Stimulated activated CD4-positive, alpha-beta T cell treated with anti-CD3 and anti-CD28 coated beads, Interleukin-2, amount 100 ng/mL, for 24 hours (primary cell): ENCODE measurements around the gene SFMBT2.
"Not testable (repeated sequence)": the region's sequence is repeated elsewhere in the genome, so short reads cannot be mapped to it uniquely, and the experiment has no call there.

ENCODE experiments used
- DNase-seq, 2 donors: peaks; one replicate each; pipeline ENCODE4 v3.0.0-alpha.2; 2020

The SFMBT2 gene

GRCh38 chr10:7317786-7318446 is 92.9 kb downstream of the SFMBT2 start:
- no peak for DNase-seq

GRCh38 chr10:7316839-7317238 is 94.0 kb downstream of the SFMBT2 start:
- DNase-seq = no peak

GRCh38 chr10:7315906-7316305 is 94.9 kb downstream of the SFMBT2 start:
- no peak for DNase-seq

DNA sequence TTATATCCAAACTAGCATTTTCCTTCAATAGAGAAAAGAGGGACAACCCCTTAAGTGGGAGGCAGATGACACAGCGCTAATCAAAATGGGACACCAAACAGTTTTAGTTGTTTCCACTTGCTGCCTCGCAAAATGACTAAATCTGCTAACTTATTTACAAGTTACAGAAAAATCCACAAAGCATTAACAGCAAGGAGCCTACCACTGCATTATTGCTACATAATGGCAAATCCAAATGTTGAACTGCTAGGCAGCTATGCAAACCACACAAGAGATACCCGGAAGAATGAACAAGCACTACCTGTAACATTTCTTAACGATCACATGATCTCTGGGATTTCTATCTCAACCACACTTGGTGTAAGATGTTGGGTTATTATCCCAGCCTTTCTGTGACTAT is 96.7 kb downstream of the SFMBT2 start:
- DNase-seq = no peak

- no peak for DNase-seq
These were observed 98.4 kb downstream of the SFMBT2 start for GRCh38 chr10:7312488-7312857.

GRCh38 chr10:7311850-7312487 is 98.9 kb downstream of the SFMBT2 start:
- DNase-seq = not testable (repeated sequence)

- no peak for DNase-seq
These were observed 99.5 kb downstream of the SFMBT2 start for GRCh38 chr10:7311218-7311849.

DNA sequence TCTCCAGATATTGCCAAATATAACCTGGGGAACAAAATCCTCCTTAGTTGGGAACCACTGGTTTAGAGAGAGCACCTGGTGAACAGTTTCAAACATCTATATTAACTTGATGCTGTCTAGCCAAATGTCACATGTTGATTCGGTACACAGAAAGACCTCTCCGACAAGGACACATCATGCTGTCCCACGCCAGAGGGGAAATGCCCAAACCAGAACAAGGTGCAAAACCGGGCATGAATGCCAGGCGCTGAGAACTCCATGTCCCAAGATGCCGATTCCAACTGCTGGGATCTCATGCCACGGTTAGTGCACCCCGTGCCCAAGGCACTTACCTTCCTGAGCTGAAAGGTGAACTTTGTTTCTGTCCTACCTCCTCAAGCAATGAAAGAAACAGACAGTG is 100.8 kb downstream of the SFMBT2 start:
- DNase-seq = no peak

- no peak for DNase-seq
These were observed 102.0 kb downstream of the SFMBT2 start for GRCh38 chr10:7308826-7309225.

DNA sequence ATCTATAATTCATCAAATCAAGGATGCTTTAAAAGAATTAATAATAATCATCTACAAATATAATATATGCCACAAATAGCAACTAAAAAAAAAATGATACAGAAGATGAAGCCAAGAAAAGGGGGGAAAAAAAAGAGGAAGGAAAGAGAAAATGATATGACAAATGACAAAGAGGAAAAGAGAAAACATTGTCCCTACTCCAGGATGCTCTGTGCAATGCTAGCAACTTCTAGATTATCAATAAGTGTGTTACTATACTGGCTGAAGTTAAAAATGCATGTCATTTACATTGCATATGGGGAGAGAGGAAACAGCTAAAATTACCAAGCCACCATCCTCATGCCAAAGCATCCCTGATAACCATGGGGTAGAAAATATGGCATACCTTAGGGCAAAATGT is 104.2 kb downstream of the SFMBT2 start:
- DNase-seq = no peak

- DNase-seq = no peak
These were observed 104.7 kb downstream of the SFMBT2 start for GRCh38 chr10:7306147-7306546.

DNA sequence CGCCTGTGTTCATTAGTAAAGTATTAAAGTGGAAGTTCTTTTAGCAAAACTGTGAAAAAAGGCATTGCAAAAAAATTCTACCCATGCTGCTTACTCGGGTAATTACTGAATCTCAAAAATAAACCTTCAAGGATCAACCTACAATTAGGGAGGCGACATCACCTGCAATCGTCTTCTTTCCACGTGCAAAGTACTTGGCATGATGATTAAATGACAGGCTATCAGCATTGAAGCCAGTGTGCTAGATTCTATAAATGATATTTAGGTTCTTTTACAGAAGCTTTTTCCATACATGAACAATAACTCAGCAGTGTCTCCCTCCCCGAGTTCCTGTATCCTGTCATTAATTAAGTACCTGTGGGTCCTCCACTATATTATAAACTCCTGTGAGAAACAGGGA is 105.8 kb downstream of the SFMBT2 start:
- no peak for DNase-seq

- no peak for DNase-seq
These were observed 106.7 kb downstream of the SFMBT2 start for GRCh38 chr10:7304110-7304509.

- no peak for DNase-seq
These were observed 107.8 kb downstream of the SFMBT2 start for GRCh38 chr10:7302930-7303557.

DNA sequence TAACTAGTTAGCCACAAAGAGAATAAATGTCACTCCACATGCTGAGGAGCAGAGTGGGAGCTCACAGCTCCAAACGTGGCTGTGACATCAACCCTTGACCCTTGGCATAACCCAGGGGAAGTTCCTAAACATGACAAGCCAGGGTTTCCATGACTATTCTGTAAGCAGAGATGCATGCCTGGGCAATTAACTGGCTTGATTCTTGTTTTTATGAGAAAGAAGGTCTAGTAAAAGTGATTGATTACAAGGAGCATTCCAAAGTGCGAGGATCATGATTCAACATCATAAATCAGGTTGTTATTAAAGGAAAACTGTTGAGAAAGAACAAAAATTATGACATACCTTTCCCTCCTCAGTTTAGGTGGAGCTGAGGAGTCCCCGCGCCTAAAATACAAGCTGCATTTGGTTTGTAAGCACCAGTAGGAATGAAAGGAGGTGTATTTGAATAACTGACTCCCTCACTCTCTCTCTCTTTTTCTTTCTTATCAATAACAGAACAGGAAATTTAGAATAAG is 108.4 kb downstream of the SFMBT2 start:
- no peak for DNase-seq

GRCh38 chr10:7301006-7301778 is 109.6 kb downstream of the SFMBT2 start:
- no peak for DNase-seq

DNA sequence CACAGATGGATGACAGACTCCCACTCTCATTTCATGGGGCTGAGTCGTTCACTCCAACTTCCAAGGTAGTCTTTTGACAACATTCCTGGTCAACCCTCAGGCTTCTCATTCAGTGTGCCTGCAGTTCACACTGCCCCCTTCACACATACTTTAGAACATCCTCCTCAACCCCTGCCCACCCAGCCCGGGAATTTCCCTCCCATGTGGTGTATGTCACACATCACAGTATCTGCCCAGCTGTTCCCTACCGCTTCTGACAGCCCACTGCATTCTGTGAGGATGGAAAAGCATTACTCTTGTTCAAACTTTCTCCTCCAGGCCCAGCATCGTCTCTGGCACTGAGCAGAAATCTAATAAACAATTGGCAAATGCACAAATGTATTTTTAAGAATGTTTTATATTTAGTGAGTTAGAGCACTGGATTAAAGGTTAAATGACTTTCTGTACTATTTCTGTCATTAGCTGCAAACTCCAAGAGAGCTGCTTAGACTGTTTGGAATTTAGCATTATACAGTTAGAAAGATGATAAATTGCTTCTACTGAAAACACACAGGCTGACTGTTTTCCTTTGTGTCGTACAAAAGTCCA is 110.4 kb downstream of the SFMBT2 start:
- no peak for DNase-seq

DNA sequence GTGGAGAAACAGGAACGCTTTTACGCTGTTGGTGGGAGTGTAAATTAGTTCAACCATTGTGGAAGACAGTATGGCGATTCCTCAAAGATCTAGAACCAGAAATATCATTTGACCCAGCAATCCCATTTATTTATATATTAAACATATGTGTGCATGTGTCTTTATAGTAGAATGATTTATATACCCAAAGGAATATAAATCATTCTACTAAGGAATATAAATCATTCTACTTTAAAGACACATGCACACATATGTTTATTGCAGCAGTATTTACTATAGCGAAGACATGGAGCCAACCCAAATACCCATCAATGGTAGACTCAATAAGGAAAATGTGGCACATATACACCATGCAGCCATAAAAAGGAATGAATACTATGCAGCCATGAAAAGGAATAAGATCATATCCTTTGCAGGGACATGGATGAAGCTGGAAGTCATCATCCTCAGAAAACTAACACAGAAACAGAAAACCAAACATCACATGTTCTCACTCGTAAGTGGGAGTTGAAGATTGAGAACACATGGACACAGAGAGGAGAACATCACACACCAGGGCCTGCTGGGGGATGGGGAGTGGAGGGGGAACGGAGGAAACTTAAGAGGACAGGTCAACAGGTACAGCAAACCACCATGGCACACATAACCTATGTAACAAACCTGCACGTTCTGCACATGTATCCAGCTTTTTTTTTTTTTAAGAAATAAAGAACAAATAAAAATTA is 111.1 kb downstream of the SFMBT2 start:
- DNase-seq = not testable (repeated sequence)

- no peak for DNase-seq
These were observed 112.3 kb downstream of the SFMBT2 start for GRCh38 chr10:7298495-7298894.

GRCh38 chr10:7297094-7297493 is 113.7 kb downstream of the SFMBT2 start:
- DNase-seq = no peak

DNA sequence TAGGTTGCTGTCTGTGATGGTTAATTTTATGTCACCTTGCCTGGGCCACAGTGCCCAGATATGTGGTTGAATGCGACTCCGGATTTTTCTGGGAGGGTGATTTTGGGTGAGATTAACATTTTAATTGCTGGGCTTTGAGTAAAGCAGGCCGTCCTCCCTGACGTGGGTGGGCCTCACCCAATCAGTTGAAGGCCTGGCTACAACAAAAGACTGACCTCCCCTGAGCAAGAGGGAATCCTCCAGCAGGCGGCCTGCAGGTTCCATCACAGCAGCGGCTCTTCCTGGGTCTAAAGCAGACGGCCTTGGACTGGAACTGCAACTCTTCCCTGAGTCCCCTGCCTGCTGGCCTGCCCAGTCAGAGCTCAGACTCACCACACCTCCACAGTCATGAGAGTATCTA is 114.2 kb downstream of the SFMBT2 start:
- no peak for DNase-seq

DNA sequence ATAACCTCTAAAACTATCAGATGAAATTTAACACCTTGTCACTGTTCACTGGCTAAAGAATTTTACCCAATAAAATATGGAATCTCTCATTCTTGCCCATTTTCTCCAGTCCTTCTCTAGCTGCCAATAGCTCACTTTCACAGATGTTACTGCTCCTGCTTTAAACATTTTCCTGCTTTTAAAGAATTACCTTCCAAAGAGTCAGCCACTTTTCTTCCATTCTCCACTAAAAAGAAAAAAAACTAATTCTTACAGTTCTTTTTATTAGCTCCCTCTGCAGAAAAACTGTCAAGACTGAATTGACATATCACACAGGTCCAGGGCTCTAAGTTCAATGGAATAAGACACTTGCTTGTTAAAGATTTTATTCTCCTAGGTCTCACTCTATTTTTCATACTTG is 114.8 kb downstream of the SFMBT2 start:
- no peak for DNase-seq
